Stimulated activated CD4-positive, alpha-beta T cell treated with anti-CD3 and anti-CD28 coated beads, Interleukin-4, amount 100 ng/mL, for 24 hours (primary cell): ENCODE results near the gene MEI4.
"Not testable (repeated sequence)": the region's sequence is repeated elsewhere in the genome, so short reads cannot be mapped to it uniquely, and the experiment has no call there.

ENCODE experiments used
- DNase-seq: peaks from one replicate; pipeline ENCODE4 v3.0.0-alpha.2; 2020

Gene MEI4

DNA sequence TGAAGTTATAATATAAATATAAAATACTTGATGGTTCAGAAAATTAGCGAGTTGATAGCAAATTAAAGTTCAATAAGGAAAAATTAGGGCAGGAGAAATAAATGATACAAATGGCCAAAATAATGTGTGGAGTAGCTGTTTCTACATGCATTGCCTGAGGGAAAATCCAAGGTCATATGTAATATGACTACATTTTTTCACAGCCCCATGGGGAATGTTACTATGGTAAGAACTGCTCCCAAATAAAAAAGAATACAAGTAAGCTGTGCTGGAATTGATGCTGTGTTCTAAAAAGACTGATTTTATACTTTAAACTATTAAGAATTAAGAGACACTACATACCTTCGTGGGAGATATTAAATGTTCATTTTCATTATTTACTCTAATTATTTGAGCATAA is 34.1 kb downstream of the MEI4 start:
- no peak for DNase-seq

- DNase-seq: no peak
These were observed 35.8 kb downstream of the MEI4 start for GRCh38 chr6:77688649-77689048.

DNA sequence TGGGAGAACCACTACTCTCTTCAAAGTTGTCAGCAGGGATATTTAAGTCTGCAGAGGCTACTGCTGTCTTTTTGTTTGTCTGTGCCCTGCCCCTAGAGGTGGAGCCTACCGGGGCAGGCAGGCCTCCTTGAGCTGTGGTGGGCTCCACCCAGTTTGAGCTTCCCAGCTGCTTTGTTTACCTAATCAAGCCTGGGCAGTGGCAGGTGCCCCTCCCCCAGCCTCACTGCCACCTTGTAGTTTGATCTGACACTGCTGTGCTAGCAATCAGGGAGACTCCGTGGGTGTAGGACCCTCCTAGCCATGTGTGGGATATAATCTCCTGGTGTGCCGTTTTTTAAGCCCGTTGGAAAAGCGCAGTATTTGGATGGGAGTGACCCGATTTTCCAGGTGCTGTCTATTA is 47.3 kb downstream of the MEI4 start:
- DNase-seq: not testable (repeated sequence)

DNA sequence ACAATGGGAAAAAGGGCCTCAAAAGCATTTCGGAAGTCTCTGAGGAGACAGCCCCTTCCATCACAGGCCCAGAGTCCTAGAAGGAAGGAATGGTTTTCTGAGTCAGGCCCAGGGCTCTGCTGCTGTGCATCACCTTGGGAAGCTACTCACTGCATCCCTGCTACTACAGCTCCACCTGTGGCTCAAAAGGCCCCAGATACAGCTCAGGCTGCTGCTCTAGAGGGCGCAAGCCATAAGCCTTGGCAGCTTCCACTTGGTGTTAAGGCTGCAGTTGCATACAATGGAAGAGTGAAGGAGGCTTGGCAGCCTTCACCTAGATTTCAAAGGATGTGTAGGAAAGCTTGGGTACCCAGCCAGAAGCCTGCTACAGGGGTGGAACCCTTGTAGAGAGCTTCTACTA is 54.8 kb downstream of the MEI4 start:
- DNase-seq: no peak

DNA sequence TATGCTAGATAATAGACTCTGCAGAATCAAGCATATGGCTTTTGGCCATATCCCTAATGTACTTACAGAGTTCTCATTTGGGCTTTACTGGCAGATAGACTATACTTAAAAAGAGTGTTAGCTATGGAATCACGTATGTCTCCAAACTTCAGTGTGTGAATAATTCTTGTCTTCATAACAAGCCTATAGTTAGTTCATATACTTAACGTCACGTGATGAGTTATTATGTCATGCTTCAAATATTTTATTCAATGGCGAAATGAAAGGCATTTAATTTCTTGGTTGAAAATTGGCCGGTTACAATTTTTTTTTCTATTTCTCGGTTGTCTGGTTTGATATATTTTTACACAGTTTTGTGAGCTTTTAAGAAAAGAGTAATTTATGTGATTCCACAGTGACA is 62.7 kb downstream of the MEI4 start:
- DNase-seq: no peak

GRCh38 chr6:77716311-77716710 is 63.5 kb downstream of the MEI4 start:
- DNase-seq: no peak

DNA sequence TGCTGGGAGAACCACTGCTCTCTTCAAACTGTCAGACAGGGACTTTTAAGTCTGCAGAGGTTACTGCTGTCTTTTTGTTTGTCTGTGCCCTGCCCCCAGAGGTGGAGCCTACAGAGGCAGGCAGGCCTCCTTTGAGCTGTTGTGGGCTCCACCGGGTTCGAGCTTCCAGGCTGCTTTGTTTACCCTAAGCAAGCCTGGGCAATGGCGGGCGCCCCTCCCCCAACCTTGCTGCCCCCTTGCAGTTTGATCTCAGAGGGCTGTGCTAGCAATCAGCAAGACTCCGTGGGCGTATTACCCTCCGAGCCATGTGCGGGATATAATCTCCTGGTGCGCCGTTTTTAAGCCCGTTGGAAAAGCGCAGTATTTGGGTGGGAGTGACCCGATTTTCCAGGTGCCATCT is 83.2 kb downstream of the MEI4 start:
- DNase-seq: not testable (repeated sequence)

DNA sequence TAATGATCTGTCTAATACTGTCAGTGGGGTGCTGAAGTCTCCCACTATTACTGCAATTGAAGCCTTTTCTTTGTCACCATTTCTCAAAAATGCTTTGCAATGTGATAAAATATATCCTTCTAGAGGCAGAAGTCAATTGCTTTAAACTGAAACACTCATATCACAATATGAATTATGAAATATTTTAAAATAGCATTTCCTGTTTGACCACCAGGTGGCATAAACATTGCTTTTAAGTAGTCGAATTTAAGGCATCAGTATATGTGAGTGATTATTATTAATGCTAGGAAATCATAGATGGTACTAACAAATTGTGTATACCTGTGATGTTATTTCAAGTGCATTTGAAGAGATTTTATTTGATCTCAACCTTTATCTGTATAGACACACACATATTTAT is 87.5 kb downstream of the MEI4 start:
- DNase-seq: no peak

GRCh38 chr6:77752156-77752555 is 99.3 kb downstream of the MEI4 start:
- not testable (repeated sequence) for DNase-seq

DNA sequence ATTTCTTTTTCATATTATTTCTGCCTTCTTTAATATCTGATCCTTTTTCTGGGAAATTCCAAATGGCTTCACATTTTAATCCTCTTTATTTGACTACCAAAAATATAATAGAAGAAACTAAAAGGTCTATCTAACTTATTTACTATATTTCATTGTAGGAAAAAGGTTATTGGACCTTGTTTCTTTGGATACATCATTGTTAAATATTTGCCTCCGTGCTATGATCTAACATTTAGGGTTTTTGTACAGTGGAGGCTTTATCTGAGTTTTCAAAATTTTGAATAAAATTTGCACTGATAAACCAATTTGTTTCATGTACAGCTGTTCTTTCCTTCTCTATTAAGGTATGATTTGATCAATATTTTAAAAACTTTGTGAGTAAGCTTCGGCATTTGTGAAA is 109.5 kb downstream of the MEI4 start:
- no peak for DNase-seq

- no peak for DNase-seq
These were observed 110.3 kb downstream of the MEI4 start for GRCh38 chr6:77763124-77763523.

DNA sequence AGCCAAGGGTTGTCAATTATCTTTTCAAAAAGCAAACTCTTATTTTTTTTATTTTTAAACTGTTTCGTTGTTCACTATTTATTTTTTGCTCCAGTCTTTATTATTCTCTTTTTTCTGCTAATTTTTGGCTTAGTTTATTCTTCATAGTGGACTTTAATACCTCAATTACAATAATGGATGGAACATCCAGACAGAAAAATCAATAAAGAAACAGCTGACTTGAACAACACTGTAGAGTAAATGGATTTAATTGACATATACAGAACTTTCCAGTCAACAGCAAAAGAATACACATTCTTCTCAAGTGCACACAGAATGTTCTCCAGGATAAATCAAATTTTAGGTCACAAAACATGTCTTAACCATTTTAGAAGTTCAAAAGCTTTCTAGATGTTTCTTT is 111.5 kb downstream of the MEI4 start:
- DNase-seq: no peak

- no peak for DNase-seq
These were observed 120.5 kb downstream of the MEI4 start for GRCh38 chr6:77773157-77773822.

GRCh38 chr6:77774457-77774856 is 121.6 kb downstream of the MEI4 start:
- no peak for DNase-seq

DNA sequence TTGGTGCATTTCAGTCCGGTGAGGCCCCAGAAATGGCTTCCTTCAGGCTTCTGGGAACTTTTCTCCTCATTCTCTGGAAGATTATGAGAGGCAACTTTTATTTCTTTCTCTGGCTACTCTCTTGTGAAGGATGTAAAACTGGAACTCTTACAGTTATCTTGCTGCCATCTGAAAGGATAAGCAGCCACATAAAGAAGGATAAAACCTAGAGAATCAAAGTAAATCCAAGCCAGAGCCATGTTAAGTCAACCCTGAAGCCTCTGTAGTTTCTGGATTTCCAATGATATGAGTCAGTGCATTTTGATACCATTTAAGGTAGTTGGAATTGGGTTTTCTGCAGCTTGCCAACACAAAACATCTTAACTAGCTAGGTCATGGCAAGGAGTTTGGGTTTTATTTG is 123.6 kb downstream of the MEI4 start:
- DNase-seq: no peak

DNA sequence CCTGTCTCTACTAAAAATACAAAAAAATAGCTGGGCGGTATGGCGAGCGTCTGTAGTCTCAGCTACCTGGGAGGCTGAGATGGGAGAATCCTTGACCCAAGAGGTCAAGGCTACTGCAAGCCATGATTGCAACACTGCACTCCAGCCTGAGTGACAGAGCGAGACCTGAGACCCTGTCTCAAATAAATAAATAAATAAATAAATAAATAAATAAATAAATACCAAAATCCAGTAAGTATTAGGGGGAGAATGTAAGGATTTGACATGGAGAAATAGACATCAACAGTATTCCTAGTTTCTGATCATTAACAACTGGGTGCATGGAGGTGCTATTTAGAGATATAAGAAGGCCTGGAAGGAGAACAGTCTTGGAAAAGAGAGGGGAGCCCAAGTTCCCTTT is 125.7 kb downstream of the MEI4 start:
- DNase-seq: no peak

DNA sequence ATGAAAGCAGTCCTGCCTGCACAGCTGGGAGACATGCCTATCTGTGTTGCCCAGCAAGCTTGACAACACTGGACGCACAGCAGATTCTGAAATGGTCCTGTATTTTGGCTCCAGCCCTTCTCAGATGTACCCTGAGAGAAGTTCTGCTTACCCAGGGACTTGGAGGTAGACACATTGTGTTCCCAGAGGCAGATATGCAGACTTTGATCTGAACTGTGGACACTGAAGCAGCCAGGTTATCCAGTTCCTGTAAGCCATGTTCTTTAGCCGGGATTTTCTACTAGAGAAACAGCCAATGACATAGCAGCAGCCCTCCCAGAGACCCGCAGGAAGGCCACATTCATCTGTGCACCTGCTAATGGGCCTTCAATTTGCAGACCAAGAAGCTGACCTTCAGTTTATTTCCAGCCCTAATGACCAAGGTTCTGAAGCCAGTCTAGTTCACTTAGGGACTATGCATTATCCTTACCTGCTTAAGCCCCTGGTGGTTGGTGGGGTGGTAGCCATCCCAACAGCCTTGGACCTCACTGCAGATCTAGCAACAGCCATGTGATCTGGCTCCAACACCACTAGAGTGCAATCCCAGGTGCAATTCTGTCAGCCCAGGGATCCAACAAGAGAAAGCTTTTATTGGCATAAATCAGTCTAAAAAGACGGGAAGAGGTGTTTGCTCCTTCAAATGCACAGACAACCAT is 134.2 kb downstream of the MEI4 start:
- no peak for DNase-seq

- DNase-seq: no peak
These were observed 144.3 kb downstream of the MEI4 start for GRCh38 chr6:77796824-77797809.

DNA sequence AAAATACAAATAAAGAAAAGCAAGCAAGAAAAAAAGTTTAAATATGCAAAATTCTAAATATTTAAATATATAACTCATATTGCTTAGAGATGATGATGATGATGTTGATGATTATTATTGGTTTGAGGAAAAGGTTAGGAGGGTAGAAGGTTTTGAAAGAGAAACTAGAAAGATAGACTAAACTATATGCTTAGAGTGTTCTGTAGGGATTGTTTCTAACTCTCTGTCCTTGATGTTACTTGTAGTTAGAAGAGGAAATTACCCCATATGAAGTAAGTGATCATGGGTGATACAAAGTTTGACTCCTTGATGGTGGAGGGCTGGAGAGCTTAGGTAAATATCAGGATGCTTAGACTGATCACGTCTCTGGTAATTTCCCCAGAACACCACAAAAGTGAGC is 159.5 kb downstream of the MEI4 start:
- no peak for DNase-seq

GRCh38 chr6:77813090-77813489 is 160.3 kb downstream of the MEI4 start:
- no peak for DNase-seq

DNA sequence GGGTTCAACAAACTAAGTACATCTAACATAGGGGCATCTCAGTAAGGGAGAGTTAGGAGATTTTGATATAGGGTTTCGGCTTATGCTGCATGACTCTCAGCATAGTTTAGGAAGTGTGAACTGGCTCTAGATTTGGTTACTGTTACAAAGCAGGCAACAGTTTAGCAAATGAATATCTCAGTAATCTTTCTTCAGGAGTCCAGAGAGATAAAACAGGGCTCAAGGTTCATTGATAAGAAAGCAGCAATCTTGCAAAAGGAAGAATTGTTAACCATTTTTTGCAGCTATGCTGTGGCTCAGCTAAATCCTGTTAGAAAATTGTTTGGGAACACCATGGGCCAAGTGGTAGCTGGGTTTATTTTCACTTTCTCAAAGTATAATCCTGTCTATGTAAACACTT is 161.3 kb downstream of the MEI4 start:
- DNase-seq: no peak

DNA sequence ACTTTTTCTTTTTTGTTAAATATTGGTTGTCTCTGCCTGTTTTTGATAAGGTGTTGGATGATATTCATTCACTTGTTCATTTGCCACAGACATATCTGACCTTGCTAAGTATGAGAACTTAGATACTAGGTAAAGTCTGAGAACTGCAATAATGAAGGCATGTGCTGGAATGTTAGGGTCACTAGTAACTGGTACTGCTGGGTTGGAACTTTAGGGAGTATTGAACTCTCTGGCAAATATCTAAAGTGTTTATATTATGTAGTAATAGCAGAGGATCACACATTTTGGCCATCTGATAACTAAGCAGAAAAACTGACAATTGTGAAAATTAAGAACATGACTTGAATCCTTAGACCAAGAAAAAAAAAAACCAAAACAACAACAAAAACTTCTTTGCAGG is 162.7 kb downstream of the MEI4 start:
- no peak for DNase-seq

- DNase-seq: no peak
These were observed 164.0 kb downstream of the MEI4 start for GRCh38 chr6:77816766-77817270.

DNA sequence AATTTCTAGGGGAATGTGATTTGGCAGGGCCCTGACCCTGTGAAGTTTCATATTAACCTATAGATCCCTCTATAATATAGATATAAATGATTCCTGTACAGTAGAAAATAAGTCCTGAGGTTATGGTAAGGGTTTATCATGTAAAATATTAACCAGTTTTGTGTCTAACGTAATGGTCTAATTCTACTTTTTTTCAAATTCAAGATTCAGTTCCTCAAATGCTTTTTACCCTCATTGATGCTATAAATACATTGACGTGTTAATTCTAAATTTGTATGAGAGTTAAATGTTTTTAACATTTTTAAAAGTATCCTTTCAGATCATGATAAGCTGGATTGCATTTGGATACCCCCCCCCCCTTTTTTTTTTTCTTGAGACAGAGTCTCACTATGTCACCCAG is 169.4 kb downstream of the MEI4 start:
- DNase-seq: no peak
